Activated effector memory CD4-positive, alpha-beta T cell treated with anti-CD3 and anti-CD28 coated beads, Interleukin-2, amount 50 U/mL, for 16 hours (primary cell): ENCODE data around the gene YPEL3.

Experiments
- DNase-seq: peaks from one replicate; pipeline ENCODE4 v3.0.0-alpha.2; 2020

YPEL3 gene

DNA sequence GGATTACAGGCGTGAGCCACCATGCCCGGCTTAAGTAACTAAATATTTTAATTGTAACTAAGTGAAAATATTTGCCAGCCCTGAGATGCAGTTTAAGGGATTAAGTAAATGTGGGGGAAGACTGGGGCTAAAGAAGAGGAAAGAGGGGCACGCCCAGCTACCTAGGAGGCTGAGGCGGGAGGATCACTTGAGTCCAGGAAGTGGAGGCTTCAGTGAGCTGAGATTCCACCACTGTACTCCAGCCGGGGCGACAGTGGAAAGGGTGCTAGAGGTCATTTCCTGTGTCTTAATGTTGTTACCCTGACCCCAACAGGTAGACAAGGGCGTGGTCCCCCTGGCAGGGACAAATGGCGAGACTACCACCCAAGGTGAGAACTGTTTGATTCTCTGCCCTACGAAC lies 27.7 kb downstream of the YPEL3 start:
- DNase-seq, result no peak

DNA sequence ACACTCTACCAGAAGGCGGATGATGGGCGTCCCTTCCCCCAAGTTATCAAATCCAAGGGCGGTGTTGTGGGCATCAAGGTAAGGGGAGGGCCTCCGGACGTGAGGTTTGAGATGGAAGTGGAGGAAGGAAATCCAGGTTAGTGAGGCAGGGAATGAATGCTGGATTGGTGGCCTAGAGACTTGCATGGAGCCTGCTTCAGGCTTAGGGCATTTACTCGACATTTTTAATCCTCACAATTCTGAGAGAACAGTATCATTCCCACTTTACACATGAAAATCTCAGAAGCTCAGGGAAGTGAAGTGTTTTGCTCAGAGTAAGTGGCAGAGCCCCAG lies 28.5 kb downstream of the YPEL3 start:
- DNase-seq, result no peak

DNA sequence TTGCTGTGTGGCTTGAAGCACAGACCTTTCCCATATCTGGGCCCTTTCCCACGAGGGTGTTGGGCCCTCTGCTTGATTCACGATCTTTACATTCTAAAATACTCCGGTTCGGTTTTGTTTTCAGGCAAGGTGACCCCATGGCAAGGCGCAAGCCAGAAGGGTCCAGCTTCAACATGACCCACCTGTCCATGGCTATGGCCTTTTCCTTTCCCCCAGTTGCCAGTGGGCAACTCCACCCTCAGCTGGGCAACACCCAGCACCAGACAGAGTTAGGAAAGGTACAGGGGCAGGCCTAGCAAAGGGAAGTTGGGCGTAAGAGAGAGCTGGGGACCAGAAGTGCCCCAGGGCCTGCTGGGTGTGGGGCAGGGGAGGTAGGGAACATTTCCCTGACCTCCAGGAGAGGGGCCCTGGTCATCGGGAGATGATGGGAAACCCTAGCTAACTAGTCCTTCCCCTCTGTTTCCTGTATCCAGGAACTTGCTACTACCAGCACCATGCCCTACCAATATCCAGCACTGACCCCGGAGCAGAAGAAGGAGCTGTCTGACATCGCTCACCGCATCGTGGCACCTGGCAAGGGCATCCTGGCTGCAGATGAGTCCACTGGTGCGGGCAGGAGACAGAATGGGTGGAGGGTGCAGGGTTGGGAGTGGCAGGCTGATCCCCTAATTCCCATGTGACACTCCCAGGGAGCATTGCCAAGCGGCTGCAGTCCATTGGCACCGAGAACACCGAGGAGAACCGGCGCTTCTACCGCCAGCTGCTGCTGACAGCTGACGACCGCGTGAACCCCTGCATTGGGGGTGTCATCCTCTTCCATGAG lies 29.0 kb downstream of the YPEL3 start:
- DNase-seq, result no peak

DNA sequence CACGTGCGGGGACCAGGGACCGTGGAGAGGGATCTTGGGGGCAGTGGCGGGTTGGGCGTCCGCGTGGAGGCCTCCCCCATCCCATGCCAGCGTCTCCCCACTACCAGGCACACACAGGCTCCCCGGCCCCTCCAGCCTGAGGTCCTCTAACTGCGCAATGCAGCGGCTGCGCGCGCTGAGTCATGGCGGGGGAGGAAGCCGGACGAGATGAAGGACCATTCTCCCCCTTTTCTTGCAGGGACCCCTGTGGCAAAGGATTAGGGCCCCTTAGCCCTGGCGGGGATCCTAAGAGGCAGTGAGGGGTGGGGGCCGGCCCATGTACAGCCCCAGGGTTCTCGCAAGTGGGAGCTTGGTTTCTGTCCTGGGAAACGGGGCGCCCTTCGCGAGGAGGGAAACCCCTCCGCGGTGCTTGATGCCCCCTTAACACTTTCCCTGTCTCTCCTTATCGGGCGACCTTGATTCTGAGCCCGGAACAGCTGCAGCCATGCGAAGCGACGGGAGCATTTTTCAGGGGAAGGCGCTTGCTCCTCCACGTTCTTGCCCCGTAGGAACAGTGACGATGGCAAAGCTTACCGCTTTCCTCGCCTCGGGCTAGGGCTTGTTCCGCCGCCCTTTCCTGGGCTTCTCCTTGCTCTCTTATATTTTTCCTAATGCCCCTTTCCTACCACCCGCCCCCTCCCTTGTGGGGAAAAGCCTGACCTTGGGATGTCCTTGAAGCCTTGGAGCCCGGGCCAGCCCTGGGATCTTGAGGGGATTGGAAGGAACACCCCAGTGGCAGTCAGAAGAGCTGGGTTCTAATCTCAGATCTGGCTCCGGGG lies 29.9 kb downstream of the YPEL3 start:
- DNase-seq, result no peak

DNA sequence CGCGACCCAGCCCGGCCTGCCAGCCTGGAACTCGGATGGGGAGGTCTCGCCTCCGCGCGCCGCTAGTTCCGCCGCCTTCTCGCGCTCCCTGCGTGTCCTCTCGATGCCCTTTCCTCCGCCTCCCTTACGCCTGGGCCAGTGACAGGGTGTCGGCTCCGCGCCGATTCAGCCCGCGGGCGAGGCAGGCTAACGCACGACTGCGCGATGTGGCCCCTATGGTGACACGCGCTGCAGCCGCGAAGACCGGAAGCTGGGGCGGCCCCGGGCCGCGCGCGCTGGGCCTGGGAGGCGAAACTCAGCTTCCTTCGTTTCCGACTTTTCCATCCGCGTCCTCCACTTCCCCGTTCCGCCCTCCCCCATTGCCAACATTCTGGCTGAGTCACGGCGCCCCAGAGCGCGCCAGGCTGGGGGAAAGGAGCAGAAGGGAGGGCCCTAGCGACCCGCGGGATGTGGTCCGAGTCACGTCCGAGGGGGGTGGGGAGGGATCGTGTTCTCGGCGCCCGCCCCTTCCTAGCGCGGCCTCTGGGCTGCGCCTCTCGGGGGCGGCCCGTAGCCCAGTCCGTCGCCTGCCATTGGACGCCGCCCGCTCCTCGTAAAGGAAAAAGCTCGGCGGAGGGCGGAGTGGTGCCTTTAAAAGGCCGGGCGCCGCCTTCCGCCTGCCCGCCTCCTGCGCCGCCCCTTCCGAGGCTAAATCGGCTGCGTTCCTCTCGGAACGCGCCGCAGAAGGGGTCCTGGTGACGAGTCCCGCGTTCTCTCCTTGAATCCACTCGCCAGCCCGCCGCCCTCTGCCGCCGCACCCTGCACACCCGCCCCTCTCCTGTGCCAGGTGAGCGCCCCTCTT lies 30.7 kb downstream of the YPEL3 start, which contains the start of gene ALDOA:
ALDOA (plus strand) TSS at position 659 of the 841 bp plus-strand sequence. CDS start 1,138 bp downstream, outside the sequence.
- peak; percentile 98 for DNase-seq

DNA sequence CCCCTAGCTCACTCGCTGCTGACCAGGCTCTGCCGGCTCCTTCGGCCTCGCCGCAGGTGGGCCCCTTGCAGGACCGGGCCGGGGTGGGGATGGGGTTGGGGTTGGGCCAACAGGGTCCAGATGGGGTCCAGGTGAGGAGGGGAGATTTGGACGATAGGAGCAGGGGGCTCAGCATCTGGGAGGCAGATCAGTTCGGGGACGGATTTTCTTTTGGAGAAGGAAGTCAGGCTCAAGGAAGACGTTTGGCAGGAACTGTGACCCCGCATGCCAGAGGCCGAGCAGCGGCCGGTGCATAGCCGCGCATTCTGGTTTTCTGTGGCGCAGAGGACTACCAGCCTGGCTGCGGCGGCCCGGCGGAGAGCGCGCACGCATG lies 31.3 kb downstream of the YPEL3 start:
- no peak for DNase-seq

DNA sequence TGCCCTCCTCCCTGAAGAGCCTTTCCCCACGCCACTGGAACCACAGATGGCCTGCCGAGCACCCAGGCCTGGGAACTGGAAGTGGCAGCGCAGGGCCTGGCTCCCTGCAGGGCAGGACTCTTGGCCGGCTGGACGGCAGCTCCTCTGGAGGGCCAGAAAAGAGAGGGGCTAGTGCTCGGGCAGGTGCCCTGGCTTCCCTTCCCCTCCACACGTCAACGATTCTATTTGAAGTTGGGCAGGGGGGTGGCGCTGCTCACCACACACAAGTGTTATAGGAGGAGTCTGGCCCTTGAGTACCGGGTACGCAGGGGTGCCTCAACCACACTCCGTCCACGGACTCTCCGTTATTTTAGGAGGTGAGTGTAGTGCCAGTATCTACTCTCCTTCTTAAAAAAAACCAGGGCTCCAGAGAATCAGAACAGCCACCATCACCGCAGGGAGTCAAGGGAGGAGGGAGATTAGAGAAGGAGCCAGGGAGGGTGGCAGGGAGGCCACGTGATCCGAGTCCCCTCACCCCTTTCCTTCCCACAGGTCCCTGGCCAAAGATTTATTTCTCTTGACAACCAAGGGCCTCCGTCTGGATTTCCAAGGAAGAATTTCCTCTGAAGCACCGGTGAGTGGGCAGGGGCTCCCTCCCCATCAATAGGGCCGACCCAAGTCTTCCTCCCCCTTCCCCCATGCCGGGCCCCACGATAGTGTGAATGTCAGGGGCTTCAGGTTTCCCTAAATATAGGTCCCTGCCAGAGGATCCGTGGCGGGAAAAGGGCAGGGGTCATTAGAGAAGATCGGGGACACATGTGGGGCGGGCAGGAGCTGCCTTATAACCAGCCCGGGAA lies 31.9 kb downstream of the YPEL3 start:
- DNase-seq, result peak; percentile 89

DNA sequence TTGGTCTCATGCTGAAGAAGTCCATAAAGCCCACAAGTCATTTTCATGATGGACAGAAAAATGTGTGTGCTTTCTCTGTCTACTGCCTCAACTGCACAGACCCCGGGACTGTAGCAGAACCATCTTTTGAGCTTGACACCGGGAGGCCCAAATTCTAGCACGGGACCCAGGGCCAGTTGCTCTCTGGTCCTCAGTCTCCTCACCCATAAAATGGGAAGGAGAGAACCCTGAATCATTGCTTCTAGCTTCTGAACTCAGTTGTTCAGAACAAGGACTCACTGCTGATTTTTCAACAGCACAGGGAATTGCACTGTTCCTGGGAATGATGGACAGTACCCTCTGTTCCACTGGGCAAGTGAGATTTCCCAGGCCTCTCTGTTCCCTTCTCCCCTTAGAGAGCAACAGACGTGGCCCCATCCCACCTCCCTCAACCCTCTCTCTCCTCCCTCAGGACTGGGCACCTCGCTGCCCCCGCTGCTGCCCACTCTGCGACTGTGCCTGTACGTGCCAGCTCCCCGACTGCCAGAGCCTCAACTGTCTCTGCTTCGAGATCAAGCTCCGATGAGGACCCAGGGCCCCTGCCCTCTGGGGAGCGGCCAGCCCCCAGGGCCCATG lies 32.6 kb downstream of the YPEL3 start:
- no peak for DNase-seq

DNA sequence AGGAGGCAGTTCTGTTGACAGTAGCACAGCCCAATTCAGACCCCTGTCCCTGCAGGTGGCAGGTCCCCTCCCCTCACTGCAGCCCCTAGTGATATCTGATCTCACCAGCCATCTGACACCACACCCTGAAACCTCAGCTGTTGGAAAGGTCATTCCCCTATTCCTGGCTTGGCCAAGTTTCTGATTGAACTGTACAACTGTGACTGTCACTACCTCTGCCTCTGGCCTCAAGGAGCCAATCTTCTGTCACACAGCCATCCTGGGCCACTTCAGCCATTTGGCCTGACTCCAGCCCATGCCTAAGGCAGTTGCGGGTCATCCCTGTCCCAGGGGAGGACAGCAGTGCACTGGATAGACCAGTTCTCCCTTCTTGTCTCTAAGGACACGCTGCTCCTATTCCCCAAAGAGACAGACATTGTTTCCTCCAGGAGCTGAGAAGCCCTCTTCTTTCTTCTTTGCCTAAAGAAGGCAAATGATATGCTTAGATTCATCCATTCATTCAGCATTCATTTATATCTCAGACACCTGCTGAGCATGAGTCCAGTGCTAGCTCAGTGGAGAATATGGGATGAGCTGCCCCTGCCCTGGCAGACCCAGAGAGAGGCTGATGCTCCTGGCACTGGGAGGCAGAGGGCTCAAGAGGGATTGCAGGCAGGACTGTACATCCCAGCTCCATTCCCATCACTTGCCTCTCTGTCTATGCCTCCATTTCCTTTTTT lies 35.0 kb downstream of the YPEL3 start:
- DNase-seq, result no peak

DNA sequence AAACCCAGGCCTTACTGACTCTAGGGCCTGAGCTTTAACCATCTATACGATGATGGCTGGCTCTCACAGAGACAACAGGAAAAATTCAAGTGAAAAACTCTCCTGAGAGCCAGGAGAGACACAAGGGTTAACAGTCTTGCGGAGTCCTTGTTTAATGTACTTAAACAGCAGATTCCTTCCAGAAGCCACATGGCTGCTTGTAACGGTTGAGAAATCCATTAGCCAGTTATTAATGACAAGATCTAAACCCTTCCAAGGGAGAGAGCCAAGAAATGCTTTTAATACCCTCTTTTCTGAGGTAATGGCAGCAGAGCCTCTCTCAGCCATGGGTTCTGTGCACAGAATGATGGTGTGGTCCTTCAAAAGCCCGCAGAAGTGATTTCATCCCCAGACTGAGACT lies 35.7 kb downstream of the YPEL3 start:
- DNase-seq, result no peak

DNA sequence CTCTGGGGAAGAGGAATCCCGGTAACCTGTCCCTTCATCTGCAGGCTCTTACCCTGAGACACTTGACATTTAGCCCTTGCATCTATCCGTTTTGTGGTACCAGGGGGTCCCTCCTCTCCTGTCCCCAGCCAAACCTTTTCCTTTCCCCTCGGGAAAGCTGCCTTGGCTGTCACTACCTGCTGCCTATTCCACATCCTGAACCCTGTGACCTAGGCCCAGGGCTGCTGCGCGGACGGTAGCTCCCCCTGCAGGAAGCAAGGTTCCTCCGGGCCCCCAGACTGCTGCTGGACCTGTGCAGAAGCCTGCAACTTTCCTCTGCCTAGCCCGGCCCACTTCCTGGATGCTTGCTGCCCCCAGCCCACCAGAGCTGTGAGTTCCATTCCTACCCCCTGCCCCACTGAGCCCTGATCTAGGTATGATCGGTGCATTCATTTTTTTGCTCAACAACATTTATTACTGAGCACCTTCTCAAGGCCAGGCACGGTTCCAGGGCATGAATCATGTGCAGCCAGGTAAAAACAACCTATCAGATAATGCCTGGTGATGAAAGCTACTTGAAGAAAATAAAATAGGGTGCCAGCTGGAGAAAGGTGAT lies 41.0 kb downstream of the YPEL3 start:
- DNase-seq, result peak; percentile 81

DNA sequence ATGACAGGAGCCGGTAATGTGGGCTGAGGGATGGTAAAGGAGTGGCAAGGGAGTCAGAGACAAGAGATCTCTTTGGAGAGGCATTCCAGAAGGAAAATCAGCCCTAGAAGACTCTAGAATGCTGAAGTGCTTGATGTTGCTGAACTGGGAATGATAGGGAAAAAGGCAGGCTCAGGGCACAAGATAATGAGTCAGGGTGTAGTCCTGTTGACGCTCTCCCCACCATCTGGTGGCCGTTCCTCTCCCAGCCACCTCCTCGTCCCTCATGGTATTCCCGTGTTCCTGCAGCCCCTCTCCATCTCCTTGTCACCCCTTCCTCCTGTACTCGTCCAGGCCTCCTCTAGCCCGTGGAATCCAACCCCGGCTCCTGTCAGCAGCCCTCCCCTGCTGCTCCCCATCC lies 41.6 kb downstream of the YPEL3 start:
- no peak for DNase-seq

DNA sequence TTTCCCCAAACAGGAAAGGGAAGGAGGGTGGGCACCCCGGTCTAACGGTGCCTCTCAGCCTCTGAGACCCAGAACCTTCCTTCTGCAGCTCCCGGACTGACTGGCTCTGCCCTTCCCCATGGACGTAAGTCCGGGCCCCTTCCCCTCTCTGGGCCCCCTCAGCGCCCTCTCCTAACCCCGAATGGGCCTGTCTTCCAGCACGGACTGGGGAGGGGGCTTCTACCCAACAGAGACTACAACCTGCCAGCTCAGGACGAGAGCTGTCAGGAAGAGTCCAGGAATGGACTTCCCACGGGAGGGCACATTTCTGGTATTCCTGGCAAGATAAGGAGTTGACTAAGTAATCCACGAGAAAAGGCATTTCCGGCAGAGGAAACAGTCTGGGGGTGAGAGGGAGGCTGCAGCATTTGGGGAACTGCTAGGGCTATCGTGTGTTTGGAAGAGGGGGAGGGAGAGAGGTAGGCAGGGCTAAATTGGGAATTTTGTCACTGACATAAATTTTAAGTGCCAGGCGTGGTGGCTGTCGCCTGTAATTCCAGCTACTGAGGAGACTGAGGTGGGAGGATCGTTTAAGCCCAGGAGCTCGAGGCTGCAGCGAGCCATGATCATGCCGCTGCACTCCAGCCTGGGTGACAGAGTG lies 42.5 kb downstream of the YPEL3 start:
- DNase-seq, result no peak

DNA sequence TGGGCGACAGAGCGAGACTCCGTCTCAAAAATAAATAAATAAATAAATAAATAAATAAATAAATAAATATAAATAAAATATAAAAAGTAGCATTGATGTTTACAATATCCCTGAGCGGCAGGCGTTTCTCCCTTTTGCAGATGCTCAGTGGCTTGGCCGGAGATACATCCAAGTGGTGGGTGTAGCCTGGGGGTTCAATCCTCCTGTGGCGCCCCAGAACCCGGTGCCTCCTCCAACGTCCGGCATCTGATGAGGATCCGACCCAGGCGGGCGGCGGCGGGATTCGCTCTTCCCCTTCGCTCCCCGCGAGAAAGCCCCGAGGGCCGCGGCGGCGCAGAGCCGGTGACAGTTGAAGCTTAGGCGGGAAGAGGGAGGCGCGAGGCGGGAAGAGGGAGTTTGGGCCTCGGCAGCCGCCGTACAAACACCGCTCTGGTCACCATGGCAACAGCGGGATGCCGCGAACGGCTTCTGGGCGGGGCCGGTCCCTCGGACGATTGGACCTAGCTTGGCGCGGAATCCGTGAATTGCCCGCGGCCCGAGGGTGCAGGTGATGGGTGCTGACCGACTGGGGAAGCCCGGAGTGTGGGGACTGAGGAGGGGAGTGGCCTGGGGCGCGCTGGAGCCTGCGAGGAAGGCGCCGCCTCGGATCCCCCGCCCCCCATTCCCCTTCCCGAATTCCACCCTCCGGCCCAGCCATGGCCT lies 43.2 kb downstream of the YPEL3 start:
- peak; percentile 96 for DNase-seq

DNA sequence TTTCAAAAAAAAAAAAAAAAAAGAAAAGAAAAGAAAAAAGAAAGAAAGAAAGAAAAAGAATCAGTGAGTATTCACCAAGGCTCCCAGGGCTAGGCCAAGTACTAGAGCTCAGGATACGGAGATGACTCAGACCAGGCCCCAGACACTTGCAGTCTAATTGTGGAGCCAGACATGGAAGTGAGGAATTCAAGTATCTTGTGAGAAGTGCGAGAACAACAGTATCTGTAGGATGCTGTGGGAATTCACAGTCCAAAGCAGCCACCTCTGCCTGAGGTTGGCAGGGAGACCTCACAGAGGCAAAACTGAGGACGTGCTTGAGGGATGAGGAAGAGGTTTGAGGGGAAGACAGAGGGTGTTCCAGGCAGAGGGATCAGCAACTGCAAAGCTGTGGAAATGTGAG lies 44.5 kb downstream of the YPEL3 start:
- no peak for DNase-seq

DNA sequence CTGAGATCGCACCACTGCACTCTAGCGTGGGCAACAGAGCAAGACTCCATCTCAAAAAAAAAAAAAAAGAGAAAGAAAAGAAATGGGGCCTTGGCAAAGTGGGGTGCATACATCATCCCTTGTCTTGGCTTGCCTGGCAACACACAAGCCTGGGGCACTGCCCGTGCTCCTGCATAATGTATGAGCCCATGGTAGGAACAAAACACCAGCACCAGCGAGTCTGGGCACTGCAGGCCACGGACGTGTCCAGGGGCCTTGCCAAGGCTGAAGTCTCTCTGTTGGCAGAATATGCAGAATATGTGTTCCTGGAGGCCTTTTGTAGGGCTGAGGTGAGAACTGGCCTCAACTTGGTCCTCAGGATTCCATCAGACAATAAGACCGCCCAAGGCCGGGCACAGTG lies 46.1 kb downstream of the YPEL3 start:
- DNase-seq, result no peak

DNA sequence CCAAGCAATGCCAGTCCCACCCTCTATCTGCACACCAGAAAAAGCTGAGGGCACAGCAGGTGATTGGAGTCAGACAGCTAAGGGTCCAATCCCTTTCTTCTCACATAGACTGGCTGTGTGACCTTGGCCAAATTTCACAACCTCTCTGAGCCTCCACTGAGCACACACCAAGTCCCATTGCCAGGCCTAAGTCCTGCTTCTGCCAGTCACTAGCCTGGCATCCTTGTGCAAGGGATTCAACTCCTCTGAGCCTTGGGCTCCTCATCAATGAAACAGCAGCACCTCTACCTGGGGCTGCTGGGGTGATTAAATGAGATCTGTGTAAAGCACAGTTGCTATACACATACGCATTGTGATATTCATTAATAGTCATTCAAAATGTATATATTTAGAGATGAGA lies 49.4 kb downstream of the YPEL3 start:
- DNase-seq, result no peak

DNA sequence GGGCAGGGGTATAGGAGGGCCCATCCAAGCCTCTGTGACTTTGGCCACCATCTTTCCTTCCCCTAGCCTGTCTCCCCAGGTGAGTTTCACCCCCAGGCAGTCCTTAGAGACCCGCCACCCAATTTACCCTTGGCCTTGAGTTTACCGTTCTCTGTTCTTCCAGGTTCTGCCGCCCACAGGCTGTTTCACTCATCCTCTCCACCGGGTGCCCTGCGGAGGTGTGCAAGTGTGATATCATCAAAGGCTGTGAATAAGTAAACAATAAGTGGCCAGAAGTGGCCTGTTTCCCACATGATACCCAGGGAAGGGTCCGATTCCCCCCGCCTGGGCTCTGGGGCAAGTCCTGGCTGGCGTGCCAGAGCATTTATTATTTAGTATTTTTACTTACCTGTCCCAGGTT lies 49.8 kb downstream of the YPEL3 start:
- DNase-seq, result no peak
